HepG2 (cell line): ENCODE results near the gene PRKAB1. TPM values are rescaled to one million over a fixed set of nuclear protein-coding genes. Genes with fewer than 3 reads are reported as not detected.

ENCODE experiments used
- ETV6 ChIP-seq: sonication (generic); formaldehyde crosslinking; conservative IDR thresholded peaks from 2 replicates; pipeline ENCODE4 v1.4.0; 2020; ENCODE audit warnings: missing genetic modification reagents
- FOSL2 ChIP-seq: sonication (generic); formaldehyde crosslinking; IDR thresholded peaks from 2 replicates; pipeline ENCODE4 v1.4.0; 2020; ENCODE audit warnings: missing genetic modification reagents
- FOXA1 ChIP-seq, 2 experiments: fragments of 450-650 bp in 1 of 2; sonication (generic) in 1 of 2; formaldehyde crosslinking in 1 of 2; IDR thresholded peaks; 2 replicates each; pipeline versions ENCODE4 v1.4.0 to v1.6.1; 2016 to 2020; ENCODE audit warnings: missing genetic modification reagents in 1 of 2
- MEIS2 ChIP-seq: sonication (generic); formaldehyde crosslinking; IDR thresholded peaks from 2 replicates; pipeline ENCODE4 v1.9.0; 2021; ENCODE audit warnings: mild to moderate bottlenecking, missing genetic modification reagents
- NR2F1 ChIP-seq, 2 experiments: fragments of 450-650 bp in 1 of 2; formaldehyde crosslinking in 1 of 2; IDR thresholded peaks; 2 replicates each; pipeline versions ENCODE4 v1.5.0 to v1.6.1; 2016 to 2020; ENCODE audit warnings: mild to moderate bottlenecking in 1 of 2, missing compliant biosample characterization in 1 of 2, missing genetic modification reagents in 1 of 2, moderate library complexity in 1 of 2
- PAXIP1 ChIP-seq: sonication (generic); formaldehyde crosslinking; conservative IDR thresholded peaks from 2 replicates; pipeline ENCODE4 v1.4.0; 2020; ENCODE audit warnings: mild to moderate bottlenecking, missing genetic modification reagents, moderate library complexity
- RARA ChIP-seq: IDR thresholded peaks from 2 replicates; pipeline ENCODE4 v1.6.1; 2016; ENCODE audit warnings: missing genetic modification reagents, missing compliant biosample characterization
- REPIN1 ChIP-seq: sonication (generic); formaldehyde crosslinking; IDR thresholded peaks from 2 replicates; pipeline ENCODE4 v1.8.0; 2022; ENCODE audit warnings: missing genetic modification reagents, low read depth, mild to moderate bottlenecking, borderline replicate concordance
- RXRA ChIP-seq: sonication (generic); formaldehyde crosslinking; IDR thresholded peaks from 2 replicates; pipeline ENCODE4 v1.5.1; 2020; ENCODE audit warnings: missing genetic modification reagents
- RXRB ChIP-seq: IDR thresholded peaks from 2 replicates; pipeline ENCODE4 v1.6.1; 2016; ENCODE audit warnings: borderline replicate concordance, missing genetic modification reagents, missing compliant biosample characterization
- TBL1XR1 ChIP-seq: fragments of 150-350 bp; IDR thresholded peaks from 2 replicates; pipeline ENCODE4 v1.6.1; 2014; ENCODE audit warnings: borderline replicate concordance, low read length; ENCODE audit not compliant: partially characterized antibody
- TCF7 ChIP-seq: sonication (generic); IDR thresholded peaks from 2 replicates; pipeline ENCODE4 v1.6.1; 2016; ENCODE audit warnings: antibody characterized with exemption, low read depth
- TEAD2 ChIP-seq: sonication (generic); formaldehyde crosslinking; IDR thresholded peaks from 2 replicates; pipeline ENCODE4 v1.9.0; 2021; ENCODE audit warnings: missing genetic modification reagents
- YEATS2 ChIP-seq: sonication (generic); formaldehyde crosslinking; IDR thresholded peaks from 2 replicates; pipeline ENCODE4 v1.4.0; 2020; ENCODE audit warnings: missing genetic modification reagents, borderline replicate concordance
- ZMYM3 ChIP-seq: sonication (generic); formaldehyde crosslinking; IDR thresholded peaks from 2 replicates; pipeline ENCODE4 v1.5.1; 2020; ENCODE audit warnings: mild to moderate bottlenecking, missing genetic modification reagents
- ZNF138 ChIP-seq: sonication (generic); formaldehyde crosslinking; IDR thresholded peaks from 2 replicates; pipeline ENCODE4 v1.5.0; 2020; ENCODE audit warnings: mild to moderate bottlenecking, low read depth, missing genetic modification reagents
- ZNF143 ChIP-seq: sonication (generic); formaldehyde crosslinking; IDR thresholded peaks from 2 replicates; pipeline ENCODE4 v1.4.0; 2020; ENCODE audit warnings: missing genetic modification reagents
- ZNF224 ChIP-seq: sonication (generic); formaldehyde crosslinking; IDR thresholded peaks from 2 replicates; pipeline ENCODE4 v1.5.0; 2020; ENCODE audit warnings: mild to moderate bottlenecking, missing genetic modification reagents
- ZNF816 ChIP-seq: sonication (generic); formaldehyde crosslinking; IDR thresholded peaks from 2 replicates; pipeline ENCODE4 v1.8.0; 2022; ENCODE audit warnings: missing genetic modification reagents, mild to moderate bottlenecking, borderline replicate concordance
- polyA plus RNA-seq, 8 experiments: library from polyadenylated mRNA; depleted of rRNA in 3 of 8; stranded (reverse) in 7 of 8; unstranded in 1 of 8; fragments of >200 nt; fragmentation: Illumina TruSeq in 4 of 8; extraction: Trizol in 4 of 8; gene quantifications; 2 replicates each; pipeline versions ENCODE4 v1.2.1 to v1.2.3, GENCODE V29; 2011 to 2016; ENCODE audit warnings: low read depth in 4 of 8, missing spikeins in 1 of 8, mixed read lengths in 1 of 8; ENCODE audit not compliant: insufficient read depth in 1 of 8
- total RNA-seq, 5 experiments: library from RNA; depleted of rRNA; stranded (reverse); fragments of >200 nt; fragmentation: Illumina TruSeq; extraction: Trizol; gene quantifications; 2 replicates each; pipeline ENCODE4 v1.2.3, GENCODE V29; 2016; ENCODE audit warnings: low read depth in 1 of 5
- TF ChIP-seq, protein P1 (sequence below): sonication (generic); formaldehyde crosslinking; IDR thresholded peaks from 2 replicates; pipeline ENCODE4 v1.4.0; 2020; ENCODE audit warnings: missing genetic modification reagents
- TF ChIP-seq, protein P2 (sequence below): sonication (generic); formaldehyde crosslinking; IDR thresholded peaks from 2 replicates; pipeline ENCODE4 v1.5.0; 2020; ENCODE audit warnings: missing genetic modification reagents

PRKAB1 gene
- total and polyA plus RNA-seq, 2 of the 13 experiments (the other 11 are each of a cell fraction or from before 2014, with no cell fraction given) = 28.4 to 35.5 TPM

- TF ChIP-seq ZMYM3 (CRISPR knock-in tag) (peak; percentile 60), ZNF816 (CRISPR knock-in tag) (no peak), YEATS2 (CRISPR knock-in tag) (no peak), ZNF138 (CRISPR knock-in tag) (no peak), FOSL2 (CRISPR knock-in tag) (0 out of 2 replicates have a peak, but pooled peaks have one; percentile 31), ZNF143 (CRISPR knock-in tag) (no peak), MEIS2 (CRISPR knock-in tag) (no peak), ZNF224 (CRISPR knock-in tag) (no peak), PAXIP1 (CRISPR knock-in tag) (peak; percentile 44), TCF7 (peak; percentile 46; the same call in 1 of the 2 replicates), RXRB (CRISPR knock-in tag) (peak; percentile 35; the same call in 1 of the 2 replicates), FOXA1 (IDR thresholded peaks at IDR 0.05) (no peak), FOXA1 (CRISPR knock-in tag; IDR thresholded peaks at IDR 0.05) (peak; percentile 60), RARA (peak; percentile 95), NR2F1 (CRISPR knock-in tag; IDR thresholded peaks at IDR 0.05) (peak in 1 of 2 experiments; percentile 33; a peak in 1 of 4 replicates), RXRA (CRISPR knock-in tag) (peak; percentile 22; the same call in 1 of the 2 replicates), TBL1XR1 (no peak), REPIN1 (no peak), TEAD2 (no peak), ETV6 (CRISPR knock-in tag) (no peak)
- TF ChIP-seq, protein P1, sequence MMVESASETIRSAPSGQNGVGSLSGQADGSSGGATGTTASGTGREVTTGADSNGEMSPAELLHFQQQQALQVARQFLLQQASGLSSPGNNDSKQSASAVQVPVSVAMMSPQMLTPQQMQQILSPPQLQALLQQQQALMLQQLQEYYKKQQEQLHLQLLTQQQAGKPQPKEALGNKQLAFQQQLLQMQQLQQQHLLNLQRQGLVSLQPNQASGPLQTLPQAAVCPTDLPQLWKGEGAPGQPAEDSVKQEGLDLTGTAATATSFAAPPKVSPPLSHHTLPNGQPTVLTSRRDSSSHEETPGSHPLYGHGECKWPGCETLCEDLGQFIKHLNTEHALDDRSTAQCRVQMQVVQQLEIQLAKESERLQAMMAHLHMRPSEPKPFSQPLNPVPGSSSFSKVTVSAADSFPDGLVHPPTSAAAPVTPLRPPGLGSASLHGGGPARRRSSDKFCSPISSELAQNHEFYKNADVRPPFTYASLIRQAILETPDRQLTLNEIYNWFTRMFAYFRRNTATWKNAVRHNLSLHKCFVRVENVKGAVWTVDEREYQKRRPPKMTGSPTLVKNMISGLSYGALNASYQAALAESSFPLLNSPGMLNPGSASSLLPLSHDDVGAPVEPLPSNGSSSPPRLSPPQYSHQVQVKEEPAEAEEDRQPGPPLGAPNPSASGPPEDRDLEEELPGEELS (CRISPR knock-in tag) = no peak
- TF ChIP-seq, protein P2, sequence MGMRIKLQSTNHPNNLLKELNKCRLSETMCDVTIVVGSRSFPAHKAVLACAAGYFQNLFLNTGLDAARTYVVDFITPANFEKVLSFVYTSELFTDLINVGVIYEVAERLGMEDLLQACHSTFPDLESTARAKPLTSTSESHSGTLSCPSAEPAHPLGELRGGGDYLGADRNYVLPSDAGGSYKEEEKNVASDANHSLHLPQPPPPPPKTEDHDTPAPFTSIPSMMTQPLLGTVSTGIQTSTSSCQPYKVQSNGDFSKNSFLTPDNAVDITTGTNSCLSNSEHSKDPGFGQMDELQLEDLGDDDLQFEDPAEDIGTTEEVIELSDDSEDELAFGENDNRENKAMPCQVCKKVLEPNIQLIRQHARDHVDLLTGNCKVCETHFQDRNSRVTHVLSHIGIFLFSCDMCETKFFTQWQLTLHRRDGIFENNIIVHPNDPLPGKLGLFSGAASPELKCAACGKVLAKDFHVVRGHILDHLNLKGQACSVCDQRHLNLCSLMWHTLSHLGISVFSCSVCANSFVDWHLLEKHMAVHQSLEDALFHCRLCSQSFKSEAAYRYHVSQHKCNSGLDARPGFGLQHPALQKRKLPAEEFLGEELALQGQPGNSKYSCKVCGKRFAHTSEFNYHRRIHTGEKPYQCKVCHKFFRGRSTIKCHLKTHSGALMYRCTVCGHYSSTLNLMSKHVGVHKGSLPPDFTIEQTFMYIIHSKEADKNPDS (CRISPR knock-in tag) = peak; percentile 88; the same call in 1 of the 2 replicates
These were observed 35.8 kb upstream of the PRKAB1 start (continued) for GRCh38 chr12:119631930-119632678.
